HG02852 (cell line): ENCODE measurements around the gene YARS1.
A peak's percentile ranks its signal among the peaks of the same experiment; 100 is the strongest.

Source experiments
- ATAC-seq: cut with Tn5 transposase; IDR thresholded peaks from one replicate; pipeline ENCODE4 v1.9.1; 2021; ENCODE audit warnings: mild to moderate bottlenecking, moderate library complexity; ENCODE audit not compliant: unreplicated experiment

Gene YARS1

GRCh38 chr1:32817159-32817814 lies at the start of gene YARS1, which contains the start of gene S100PBP:
TSS of gene YARS1 (minus strand) at chr1:32817358. CDS start at chr1:32817244, 114 bp downstream.
TSS of gene S100PBP (plus strand) at chr1:32817653. CDS start at chr1:32826100, 8,447 bp downstream.
- ATAC-seq: peak; percentile 78

- ATAC-seq: no peak
Measured at GRCh38 chr1:32865639-32866405, 48.7 kb upstream of the YARS1 start.

- ATAC-seq: no peak
Measured at GRCh38 chr1:32864375-32865019, 47.3 kb upstream of the YARS1 start.

GRCh38 chr1:32863881-32864245 lies 46.7 kb upstream of the YARS1 start:
- ATAC-seq: no peak

GRCh38 chr1:32863218-32863880 lies 46.2 kb upstream of the YARS1 start:
- no peak for ATAC-seq

- no peak for ATAC-seq
Measured at GRCh38 chr1:32861904-32862695, 44.9 kb upstream of the YARS1 start.

- no peak for ATAC-seq
Measured at GRCh38 chr1:32860566-32860965, 43.4 kb upstream of the YARS1 start.

GRCh38 chr1:32859915-32860314 lies 42.8 kb upstream of the YARS1 start:
- ATAC-seq: no peak

GRCh38 chr1:32858791-32859190 lies 41.6 kb upstream of the YARS1 start:
- no peak for ATAC-seq

- ATAC-seq: no peak
Measured at GRCh38 chr1:32858136-32858535, 41.0 kb upstream of the YARS1 start.

GRCh38 chr1:32855861-32856617 lies 38.9 kb upstream of the YARS1 start:
- ATAC-seq: no peak

GRCh38 chr1:32848354-32849063 lies 31.4 kb upstream of the YARS1 start:
- no peak for ATAC-seq

- no peak for ATAC-seq
Measured at GRCh38 chr1:32831878-32832277, 14.7 kb upstream of the YARS1 start.

GRCh38 chr1:32830092-32830852 lies 13.1 kb upstream of the YARS1 start:
- no peak for ATAC-seq

- no peak for ATAC-seq
Measured at GRCh38 chr1:32828341-32828740, 11.2 kb upstream of the YARS1 start.

GRCh38 chr1:32825181-32825580 lies 8.0 kb upstream of the YARS1 start:
- ATAC-seq: no peak

- ATAC-seq: peak; percentile 36
Measured at GRCh38 chr1:32818804-32819541, 1.8 kb upstream of the YARS1 start.
